HG02973 (cell line): ENCODE results near the gene METAP1D.

Experiments
- ATAC-seq: cut with Tn5 transposase; IDR thresholded peaks from one replicate; pipeline ENCODE4 v1.9.1; 2021; ENCODE audit warnings: moderate library complexity; ENCODE audit not compliant: unreplicated experiment

METAP1D gene

DNA sequence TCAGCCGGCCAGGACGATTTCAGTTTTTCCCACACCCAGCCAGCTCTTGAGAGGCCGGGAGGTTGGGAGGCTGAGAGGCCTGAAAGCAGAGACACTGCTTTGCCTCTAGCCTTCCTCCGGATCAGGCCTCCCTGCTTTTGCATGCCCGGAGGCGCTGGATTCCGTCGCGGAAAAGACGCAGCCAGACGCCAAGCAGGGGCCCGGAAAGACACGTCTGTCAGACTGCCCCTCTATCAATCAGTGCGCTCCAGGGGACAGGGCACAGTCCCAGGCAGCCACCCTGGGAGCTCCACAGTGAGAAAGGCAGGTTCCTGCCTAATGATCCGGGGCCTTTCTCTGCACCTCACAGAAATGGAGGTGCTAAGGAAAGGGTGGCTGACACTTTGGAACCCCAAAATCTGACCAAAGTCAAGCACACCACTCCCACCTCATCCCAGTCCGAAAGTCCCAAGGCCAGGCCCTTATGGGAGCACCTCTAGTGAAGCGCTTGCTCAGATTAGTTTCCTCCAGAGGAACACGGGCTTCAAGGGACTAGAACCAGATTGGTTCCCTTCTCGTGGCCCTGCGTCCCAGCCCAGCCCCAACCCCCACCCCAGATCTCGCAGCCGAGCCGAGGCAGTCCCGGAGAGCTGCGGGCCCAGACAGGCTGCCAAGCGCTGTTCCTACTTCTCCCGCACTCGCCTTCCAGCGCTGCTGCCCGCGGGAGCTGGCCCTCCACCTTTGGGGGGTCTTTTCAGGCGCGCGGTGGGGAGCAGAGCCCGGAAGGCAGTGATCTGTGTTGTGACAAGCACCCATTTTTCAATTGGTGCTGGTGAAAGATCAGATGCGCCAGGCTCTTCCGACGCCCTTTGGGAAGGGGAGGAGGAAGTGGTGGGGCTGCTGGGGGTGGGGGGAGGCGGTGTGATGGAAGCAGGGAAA, 90.5 kb downstream of the METAP1D start:
- no peak for ATAC-seq

DNA sequence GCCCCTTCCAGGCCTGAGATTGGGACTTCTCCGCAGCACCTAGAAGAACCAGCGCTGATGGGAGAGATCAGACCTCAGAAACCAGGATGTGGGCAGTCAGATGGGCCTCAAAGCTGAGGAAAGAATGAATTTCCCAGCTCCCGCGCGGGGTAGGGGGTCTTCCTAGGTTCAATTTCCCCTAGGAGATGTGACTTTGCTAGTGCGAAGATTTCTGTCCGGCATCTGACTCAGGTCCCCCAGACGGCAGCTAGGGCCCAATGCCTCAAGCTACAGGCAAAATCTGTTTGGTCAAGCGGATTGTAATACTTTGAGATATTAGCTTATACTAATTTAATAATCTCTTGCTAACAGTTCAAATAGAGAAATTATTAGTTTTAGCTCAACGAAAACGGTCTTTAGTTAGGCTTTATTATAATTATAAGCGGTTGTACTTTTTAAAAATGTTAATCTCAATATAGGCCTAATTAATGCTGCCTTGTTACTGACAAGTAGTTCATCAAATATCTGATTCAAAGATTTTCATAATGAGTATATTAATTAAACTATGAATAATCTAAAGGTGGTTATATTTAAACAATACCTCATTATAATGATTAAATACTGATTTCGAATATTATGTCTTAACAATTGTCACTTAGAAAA, 91.4 kb downstream of the METAP1D start:
- no peak for ATAC-seq

GRCh38 chr2:172091761-172092566, 92.2 kb downstream of the METAP1D start:
- no peak for ATAC-seq

- ATAC-seq: no peak
Measured at GRCh38 chr2:172092716-172093415, 93.1 kb downstream of the METAP1D start.

GRCh38 chr2:172093416-172094293, 93.9 kb downstream of the METAP1D start:
- ATAC-seq: no peak

- ATAC-seq: no peak
Measured at GRCh38 chr2:172094294-172095145, 94.8 kb downstream of the METAP1D start.

- no peak for ATAC-seq
Measured at GRCh38 chr2:172095146-172095904, 95.6 kb downstream of the METAP1D start.

- ATAC-seq: no peak
Measured at GRCh38 chr2:172095905-172096625, 96.3 kb downstream of the METAP1D start.

DNA sequence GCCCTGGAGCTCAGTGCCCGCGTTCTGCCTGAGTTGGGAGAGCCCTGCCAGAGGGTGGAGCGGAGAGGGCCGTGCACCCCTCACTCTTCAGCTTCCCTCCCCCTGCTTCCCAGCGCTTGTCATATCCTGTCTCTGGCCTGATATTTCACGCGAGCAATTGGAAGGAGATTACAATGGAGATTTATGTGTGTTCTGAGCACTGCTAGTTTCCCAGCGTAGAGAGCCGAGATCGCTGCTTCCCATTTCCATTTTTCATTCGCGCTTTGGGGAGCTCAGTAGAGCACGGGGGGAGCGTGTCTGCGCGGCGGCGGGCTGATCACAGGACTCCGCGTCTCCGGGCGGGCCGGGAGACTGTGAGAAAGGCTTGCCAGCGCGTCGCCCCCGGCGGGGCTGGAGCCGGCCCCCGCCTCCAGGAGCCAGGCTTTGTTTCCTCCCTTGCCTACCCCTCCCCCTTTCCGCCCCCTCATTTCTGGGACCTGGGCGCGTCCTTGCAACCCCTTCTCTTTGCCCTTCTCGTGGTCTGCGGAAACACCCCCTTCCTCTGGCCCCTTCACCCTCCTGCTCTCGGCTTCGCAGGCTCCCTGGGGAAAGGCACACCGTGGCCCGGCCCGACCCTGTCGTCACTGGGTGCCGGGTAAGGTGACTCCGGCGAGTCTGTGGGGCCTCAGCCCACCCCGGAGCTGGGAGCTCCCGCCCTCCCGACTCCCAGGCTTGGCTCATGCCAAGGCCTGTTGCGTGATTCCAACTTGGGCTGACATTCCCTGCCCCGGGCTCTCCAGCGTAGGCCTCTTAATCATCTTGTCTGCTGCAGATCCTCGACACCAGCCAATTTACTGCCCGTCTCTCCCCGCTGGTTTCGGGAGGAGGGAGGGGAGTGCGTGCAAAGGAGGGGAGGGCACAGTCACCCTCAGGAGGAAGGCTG, 97.1 kb downstream of the METAP1D start:
- ATAC-seq: no peak

DNA sequence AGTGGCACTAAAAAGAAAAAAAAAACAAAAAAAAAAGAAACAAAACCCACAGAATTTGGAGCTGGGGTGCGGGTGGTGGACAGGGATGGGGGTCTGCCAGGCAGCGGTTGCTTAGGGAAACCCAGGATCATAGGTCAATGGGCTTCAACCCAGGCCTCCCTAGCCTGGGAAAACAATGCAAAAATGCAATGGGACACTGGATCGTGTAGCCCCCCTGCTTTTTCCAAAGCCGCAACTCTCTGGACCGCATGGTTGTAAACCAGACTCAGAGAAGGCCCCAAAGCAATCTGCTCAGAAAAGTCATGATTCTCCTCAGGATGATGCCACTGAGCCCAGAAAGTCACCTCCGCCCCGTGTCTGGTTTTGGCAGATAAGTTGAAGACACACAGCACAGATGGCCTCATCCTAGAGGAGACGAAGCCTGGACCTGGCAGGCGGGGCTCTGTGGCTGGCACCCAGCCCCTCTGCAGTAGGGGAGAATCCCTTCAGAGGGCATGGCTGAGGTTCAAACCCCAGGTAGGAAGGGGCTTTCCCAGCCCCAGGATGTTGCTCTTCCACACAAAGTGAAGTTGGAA, 97.9 kb downstream of the METAP1D start:
- no peak for ATAC-seq

GRCh38 chr2:172098287-172098649, 98.5 kb downstream of the METAP1D start:
- no peak for ATAC-seq

GRCh38 chr2:172098650-172099471, 99.1 kb downstream of the METAP1D start:
- ATAC-seq: no peak

- no peak for ATAC-seq
Measured at GRCh38 chr2:172099472-172100079, 99.8 kb downstream of the METAP1D start.

DNA sequence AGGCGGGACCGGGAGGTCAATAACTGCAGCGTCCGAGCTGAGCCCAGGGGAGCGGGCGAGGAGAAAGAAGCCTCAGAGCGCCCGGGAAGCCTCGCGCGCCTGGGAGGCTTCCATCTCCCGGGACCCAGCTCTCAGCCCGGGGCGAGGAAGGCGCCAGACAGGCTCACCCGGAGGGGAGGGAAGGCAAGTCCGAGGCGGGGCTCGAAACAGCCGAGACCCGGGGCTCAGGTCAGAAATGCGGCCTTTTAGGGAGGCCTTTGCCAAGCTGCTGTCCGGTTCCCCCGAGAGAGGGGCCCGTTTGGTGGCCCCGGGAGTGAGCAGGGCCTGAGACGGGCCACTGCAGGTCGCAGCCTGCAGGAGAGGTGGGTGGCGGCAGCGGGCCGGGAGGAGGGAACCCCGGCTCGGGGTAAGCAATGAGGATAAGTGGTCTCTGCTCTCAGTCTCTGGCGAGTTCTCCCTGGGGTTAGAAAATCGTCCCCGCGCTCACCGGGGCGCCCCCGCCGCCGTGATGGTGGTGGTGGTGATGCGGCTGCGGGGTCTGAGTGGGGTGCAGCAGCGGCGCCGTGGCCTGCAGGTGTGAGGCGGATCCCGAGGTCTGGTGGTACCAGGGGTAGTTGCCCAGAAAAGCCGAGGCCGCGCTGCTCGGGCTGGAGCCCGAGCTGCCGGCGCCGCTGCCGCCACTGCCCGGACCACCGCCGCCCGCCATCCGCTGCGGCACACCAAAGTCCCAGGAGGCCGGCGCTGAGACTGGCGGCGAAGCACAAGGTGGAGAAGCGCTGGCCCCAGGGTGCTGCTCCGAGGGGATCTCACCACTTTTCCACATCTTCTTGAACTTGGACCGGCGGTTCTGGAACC, 100.6 kb downstream of the METAP1D start:
- ATAC-seq: no peak
